Daoy (cell line): ENCODE data around the gene PTH1R. TPM values are rescaled to one million over a fixed set of nuclear protein-coding genes. Genes with fewer than 3 reads are reported as not detected.

ENCODE experiments used
- DNase-seq: peaks from one replicate; pipeline ENCODE4 v3.0.0-alpha.2; 2015; ENCODE audit warnings: low read depth
- total RNA-seq: library from RNA; depleted of rRNA; stranded (reverse); fragments of >200 nt; shearing (Covaris generic); gene quantifications from 2 replicates; pipeline ENCODE4 v1.2.3, GENCODE V29; 2014

The PTH1R gene
- total RNA-seq, 1 experiment from 2014 or later = not detected

- DNase-seq = no peak
These were observed 52.8 kb downstream of the PTH1R start for GRCh38 chr3:46930166-46930944.

- no peak for DNase-seq
These were observed 53.5 kb downstream of the PTH1R start for GRCh38 chr3:46930945-46931403.

DNA sequence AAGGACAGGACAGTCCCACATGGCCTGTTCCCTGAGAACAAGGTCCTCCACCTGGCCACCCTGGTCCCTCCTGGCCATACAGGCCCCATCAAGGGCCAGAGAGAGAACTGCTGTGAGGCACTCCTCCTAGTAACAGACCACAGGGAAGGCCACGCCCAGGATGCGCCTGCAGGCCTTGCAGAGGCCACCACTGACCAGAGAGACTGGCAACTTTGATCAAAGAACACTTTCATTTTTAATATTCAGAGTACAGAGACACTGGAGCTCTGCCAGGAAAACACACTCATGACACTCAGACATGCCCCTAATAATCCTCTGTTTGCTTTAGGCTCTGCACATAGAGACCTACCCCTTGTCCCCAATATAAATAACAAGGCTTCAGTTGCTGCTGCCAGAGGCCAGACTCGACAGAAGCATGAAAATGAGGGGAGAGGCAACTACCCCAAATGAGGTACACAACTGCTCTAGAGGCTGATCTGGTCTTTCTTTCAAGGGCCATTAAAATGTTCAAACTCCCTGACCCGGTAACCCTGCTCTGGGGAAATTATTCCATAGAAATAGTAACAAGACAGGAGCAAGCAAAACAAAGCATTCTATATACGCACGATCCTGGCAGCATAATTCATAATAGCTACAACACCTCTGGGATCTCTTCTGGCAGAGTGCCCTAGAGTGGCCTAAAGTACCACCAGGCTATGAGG, 54.3 kb downstream of the PTH1R start:
- DNase-seq = no peak

DNA sequence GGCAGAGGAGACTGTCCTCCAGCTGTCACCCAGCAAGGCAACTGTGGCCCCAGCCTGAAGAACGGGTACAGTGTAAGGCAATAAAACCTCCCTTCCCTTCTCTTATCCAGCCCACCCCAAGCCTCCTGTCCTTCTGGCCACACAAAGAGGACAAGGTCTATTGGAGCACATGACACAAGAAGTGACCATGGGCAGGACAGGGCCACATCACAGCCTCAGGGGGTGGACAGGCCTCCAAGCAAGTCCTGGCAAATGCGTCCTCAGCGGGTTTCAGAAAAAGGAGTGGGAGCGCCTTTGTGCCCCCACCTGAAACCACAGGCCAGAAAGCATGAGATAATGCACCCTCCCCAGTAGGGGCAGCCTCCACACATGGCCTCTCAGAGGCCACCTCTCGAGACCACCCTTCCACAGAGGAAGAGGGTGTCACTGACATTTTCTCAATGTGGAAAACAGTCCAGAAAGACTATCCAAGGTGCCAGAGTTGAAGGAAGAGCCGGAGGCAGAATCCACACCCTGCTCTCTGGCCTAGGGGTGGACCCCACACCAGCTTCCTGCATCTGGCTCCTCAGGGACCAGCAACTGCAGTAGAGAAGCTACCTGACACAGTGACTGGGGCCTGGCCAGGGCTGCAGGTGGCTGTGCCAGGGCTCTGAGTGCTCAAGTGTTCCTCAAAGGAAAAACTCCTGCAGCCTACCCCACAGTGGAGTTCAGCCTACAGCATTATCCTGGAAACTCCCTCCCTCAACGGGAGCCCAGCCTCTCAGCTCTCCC, 55.1 kb downstream of the PTH1R start:
- no peak for DNase-seq

- DNase-seq = no peak
These were observed 55.7 kb downstream of the PTH1R start for GRCh38 chr3:46933261-46933660.

GRCh38 chr3:46934072-46934471, 56.6 kb downstream of the PTH1R start:
- DNase-seq = no peak

- peak; percentile 54 for DNase-seq
These were observed 57.1 kb downstream of the PTH1R start for GRCh38 chr3:46934498-46935167.

GRCh38 chr3:46935168-46935858, 57.8 kb downstream of the PTH1R start:
- DNase-seq = peak; percentile 92

DNA sequence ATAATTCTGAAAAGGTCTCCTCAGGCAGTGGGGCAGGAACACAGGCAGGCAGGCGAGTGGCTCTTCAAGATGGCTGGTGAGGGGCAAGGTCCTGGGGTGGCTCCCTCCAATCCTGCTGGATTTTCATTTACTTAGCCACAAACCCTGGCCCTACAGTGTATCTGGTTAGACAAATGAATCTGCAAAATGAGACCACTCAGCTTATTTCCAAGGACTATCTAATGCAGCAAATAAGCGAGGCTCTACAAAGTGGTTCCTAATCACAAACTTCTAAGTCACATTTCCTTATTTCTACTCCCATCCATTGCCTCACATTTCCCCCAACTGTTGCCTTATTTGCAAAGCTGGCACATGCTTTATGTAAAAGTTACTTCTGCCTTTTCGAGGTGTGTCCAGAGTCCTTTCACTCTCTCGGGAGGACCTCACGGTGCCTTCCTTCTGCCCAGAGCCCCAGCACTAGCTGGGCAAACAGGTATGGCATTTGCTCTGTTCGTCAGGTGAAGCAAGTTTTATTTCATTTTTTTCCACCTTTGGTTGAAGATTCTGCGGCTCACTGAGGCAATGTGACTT, 58.6 kb downstream of the PTH1R start:
- no peak for DNase-seq

- DNase-seq = no peak
These were observed 59.3 kb downstream of the PTH1R start for GRCh38 chr3:46936733-46937250.

- DNase-seq = no peak
These were observed 60.6 kb downstream of the PTH1R start for GRCh38 chr3:46938118-46938517.

DNA sequence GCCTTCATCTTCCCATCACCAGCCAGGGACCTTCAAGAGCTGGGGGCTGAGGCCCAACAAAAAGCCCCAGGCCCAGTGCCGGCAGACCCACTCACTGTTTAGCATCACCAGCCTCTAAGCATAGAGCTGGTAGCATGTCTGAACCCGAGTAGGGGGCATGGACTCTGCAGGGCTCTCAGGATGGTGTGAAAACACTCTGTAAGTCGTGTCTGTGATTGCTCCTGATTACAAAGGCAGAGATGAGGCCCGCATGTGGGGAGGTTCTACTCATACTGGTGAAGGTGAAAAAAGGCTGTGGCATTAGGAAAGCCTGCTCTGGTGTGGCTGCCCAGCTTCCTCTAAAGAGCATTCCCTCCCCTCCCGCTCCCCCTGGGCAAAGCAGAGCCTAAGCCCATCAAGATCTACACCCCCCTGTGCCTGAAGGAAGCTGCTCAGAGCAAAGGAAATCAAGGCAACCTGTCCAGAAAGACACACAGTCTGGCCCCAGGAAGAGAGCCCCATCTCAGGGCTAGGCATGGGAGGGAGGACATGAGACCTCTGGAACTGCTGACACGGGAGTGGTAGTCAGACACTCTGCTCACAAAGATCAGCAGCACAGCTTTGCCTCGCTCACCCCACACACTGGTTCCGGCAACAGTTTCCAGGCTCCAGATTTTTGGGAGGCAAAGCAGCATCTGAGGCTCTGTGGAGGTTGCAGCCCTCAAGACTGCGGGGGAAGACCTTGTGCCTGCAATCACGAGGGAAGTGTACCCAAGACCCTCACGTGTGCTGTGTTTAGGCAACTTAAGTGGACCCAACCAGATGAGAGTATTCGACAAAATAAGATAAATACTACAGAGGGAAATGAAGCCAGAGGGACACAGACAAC, 62.3 kb downstream of the PTH1R start:
- no peak for DNase-seq

GRCh38 chr3:46942076-46942475, 64.6 kb downstream of the PTH1R start:
- DNase-seq = no peak

DNA sequence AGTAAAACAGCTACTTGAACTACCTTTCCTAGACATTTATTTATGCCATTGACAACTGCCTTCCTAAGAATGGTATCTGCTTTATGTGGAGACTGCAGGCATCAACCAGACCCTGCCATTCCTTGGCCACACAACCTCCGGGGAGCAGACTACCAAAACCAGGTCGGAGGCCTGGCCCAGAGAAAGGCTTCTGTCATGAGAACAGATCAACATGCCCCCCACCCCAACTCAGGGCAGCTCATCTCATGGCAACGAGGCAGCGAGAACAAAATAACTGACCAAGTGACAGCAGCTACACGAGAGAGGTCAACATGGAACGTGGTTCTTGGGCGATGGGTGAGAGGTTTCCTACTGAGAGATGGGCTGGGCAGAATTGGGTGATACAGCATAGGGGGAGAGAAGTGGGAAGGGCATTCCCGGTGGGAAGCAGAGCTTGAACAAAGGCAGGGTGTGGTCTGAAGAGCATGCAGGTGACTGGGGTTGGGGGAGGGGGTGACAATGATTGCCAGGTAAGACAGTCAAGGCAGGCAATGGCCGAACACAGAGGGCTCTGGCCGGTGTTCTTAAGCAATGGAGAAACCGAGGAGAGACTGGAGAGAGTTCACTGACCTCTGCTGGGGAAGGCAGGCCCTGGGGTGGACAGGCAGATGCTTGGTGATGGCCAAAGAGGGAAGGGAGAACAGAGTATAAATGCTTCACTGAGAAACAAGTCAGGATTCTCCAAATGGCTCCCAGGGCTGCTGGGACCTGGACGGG, 65.1 kb downstream of the PTH1R start:
- DNase-seq = no peak

GRCh38 chr3:46943237-46944187, 66.0 kb downstream of the PTH1R start:
- DNase-seq = peak; percentile 54

GRCh38 chr3:46944191-46944590, 66.7 kb downstream of the PTH1R start:
- DNase-seq = no peak

DNA sequence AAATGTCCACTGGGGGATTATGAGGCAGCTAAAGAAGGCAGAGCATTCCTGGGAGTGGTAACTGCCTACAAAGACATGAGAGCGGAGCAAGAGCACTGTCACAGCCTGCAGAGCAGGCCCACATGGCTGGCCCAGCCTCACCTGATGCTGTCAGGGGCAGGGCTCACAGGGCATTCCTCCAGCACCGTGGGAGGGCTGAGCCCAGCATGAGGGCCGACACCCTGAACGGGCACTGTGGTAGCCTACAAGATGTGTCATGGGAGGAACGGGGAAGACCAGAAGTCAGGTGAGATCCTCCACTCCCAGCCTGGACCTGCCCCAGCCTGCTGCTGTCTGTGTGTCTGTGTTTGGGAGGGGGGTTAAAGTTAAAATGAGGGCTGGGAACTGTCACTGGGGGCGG, 68.9 kb downstream of the PTH1R start:
- no peak for DNase-seq
